Vagina (tissue), 2 donors: ENCODE data around the gene MAPKAPK5.

ENCODE experiments used
- POLR2A ChIP-seq, 2 donors: fragments of 450-650 bp; IDR thresholded peaks; one replicate each; pipeline ENCODE4 v1.6.1; 2017; ENCODE audit warnings: antibody characterized with exemption in 2 of 2, mild to moderate bottlenecking in 2 of 2, moderate library complexity in 2 of 2
- POLR2AphosphoS5 ChIP-seq, 2 donors: sonication (generic); formaldehyde crosslinking; IDR thresholded peaks; one replicate each; pipeline ENCODE4 v1.9.0; 2017; ENCODE audit warnings: antibody characterized with exemption in 2 of 2, mild to moderate bottlenecking in 2 of 2, low read depth in 1 of 2; ENCODE audit not compliant: insufficient read depth in 1 of 2
- TF ChIP-seq, protein P1 (sequence below), 3 experiments: fragments of 450-650 bp in 2 of 3; fragments of 200-600 bp in 1 of 3; sonication (generic) in 1 of 3; IDR thresholded peaks; one replicate each; pipeline ENCODE4 v1.5.1; 2017 to 2019; ENCODE audit warnings: antibody characterized with exemption in 3 of 3, mild to moderate bottlenecking in 2 of 3, moderate library complexity in 2 of 3

DNA sequence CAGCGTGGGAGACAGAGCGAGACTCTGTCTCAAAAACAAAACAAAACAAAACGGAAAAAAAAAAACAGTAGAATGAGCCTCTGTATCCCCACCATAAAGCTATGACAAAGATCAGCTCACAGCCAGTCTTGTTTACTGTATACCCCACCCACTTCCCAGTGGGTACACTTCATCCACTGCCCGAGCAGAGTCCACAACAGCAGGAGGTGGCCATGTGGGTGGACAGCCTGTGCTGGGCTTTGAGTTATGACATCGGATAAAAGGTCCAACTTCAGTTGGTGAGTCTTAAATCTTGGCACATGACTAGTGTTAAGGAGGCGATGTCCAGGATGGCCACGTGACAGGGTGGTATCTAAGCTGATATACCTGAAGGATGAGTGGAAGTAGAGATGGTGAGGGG lies 34.8 kb upstream of the MAPKAPK5 start:
- TF ChIP-seq, protein P1, sequence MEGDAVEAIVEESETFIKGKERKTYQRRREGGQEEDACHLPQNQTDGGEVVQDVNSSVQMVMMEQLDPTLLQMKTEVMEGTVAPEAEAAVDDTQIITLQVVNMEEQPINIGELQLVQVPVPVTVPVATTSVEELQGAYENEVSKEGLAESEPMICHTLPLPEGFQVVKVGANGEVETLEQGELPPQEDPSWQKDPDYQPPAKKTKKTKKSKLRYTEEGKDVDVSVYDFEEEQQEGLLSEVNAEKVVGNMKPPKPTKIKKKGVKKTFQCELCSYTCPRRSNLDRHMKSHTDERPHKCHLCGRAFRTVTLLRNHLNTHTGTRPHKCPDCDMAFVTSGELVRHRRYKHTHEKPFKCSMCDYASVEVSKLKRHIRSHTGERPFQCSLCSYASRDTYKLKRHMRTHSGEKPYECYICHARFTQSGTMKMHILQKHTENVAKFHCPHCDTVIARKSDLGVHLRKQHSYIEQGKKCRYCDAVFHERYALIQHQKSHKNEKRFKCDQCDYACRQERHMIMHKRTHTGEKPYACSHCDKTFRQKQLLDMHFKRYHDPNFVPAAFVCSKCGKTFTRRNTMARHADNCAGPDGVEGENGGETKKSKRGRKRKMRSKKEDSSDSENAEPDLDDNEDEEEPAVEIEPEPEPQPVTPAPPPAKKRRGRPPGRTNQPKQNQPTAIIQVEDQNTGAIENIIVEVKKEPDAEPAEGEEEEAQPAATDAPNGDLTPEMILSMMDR (IDR thresholded peaks at IDR 0.05): no peak
- no peak for TF ChIP-seq POLR2A (IDR thresholded peaks at IDR 0.05)
- no peak for TF ChIP-seq POLR2AphosphoS5 (IDR thresholded peaks at IDR 0.05; ENCODE audit: insufficient read depth in 1 of 2, low read depth in 1 of 2)
